IMR-90 (cell line): ENCODE data around the gene PES1. TPM values are rescaled to one million over a fixed set of nuclear protein-coding genes. Genes with fewer than 3 reads are reported as not detected.

Experiments
- ATAC-seq: fragments of 200-7000 bp; cut with Tn5 transposase; 2 replicates; pipeline ENCODE4 v1.9.1; 2020; ENCODE audit warnings: low read depth, mild to moderate bottlenecking, moderate library complexity
- BruUV-seq: library from RNA; stranded (reverse); fragments of 400-500 nt; replicated peaks from 2 replicates; lab custom pipeline; 2021; lab: Mats Ljungman, UMichigan
- CTCF ChIA-PET: fragments of 300-600 bp; formaldehyde crosslinking; extraction: SDS; loops from one replicate; lab custom pipeline; 2021; ENCODE audit warnings: antibody characterized with exemption; lab: Yijun Ruan, JAX
- POLR2A ChIA-PET: fragments of 300-600 bp; sonication (Branson Sonifier 250); formaldehyde crosslinking; loops from one replicate; lab custom pipeline; 2022; ENCODE audit warnings: antibody characterized with exemption; ENCODE audit not compliant: unreplicated experiment; lab: Charles Lee
- DNase-seq: peaks from one replicate; pipeline ENCODE4 v3.0.0; 2013
- H2AFZ ChIP-seq: replicated peaks from 2 replicates; pipeline ENCODE3; 2013; ENCODE audit warnings: low read length, mild to moderate bottlenecking; ENCODE audit not compliant: poor library complexity
- H2AK5ac ChIP-seq: 2 replicates; pipeline ENCODE4 v1.6.1; 2013; ENCODE audit warnings: low read depth, low read length, inconsistent platforms
- H2AK9ac ChIP-seq: replicated peaks from 2 replicates; pipeline ENCODE3; 2013; ENCODE audit warnings: mild to moderate bottlenecking, low read depth, low read length, moderate library complexity; ENCODE audit not compliant: poor library complexity
- H2BK120ac ChIP-seq: 2 replicates; pipeline ENCODE4 v1.6.1; 2013; ENCODE audit warnings: low read depth, low read length, inconsistent platforms
- H2BK15ac ChIP-seq: 3 replicates; pipeline ENCODE4 v1.6.1; 2013; ENCODE audit warnings: low read depth, low read length, inconsistent platforms
- H2BK20ac ChIP-seq: 2 replicates; pipeline ENCODE4 v1.6.1; 2013; ENCODE audit warnings: low read depth, mild to moderate bottlenecking, inconsistent platforms, low read length, moderate library complexity
- H2BK5ac ChIP-seq: 2 replicates; pipeline ENCODE4 v1.6.1; 2013; ENCODE audit warnings: mild to moderate bottlenecking, low read depth, low read length, inconsistent platforms; ENCODE audit not compliant: poor library complexity, severe bottlenecking
- H3K14ac ChIP-seq: replicated peaks from 2 replicates; pipeline ENCODE4 v1.6.1; 2013; ENCODE audit warnings: low read depth, low read length, inconsistent platforms
- H3K18ac ChIP-seq: 2 replicates; pipeline ENCODE4 v1.6.1; 2013; ENCODE audit warnings: low read depth, low read length, control low read depth
- H3K23ac ChIP-seq: 2 replicates; pipeline ENCODE4 v1.6.1; 2013; ENCODE audit warnings: low read depth, low read length, inconsistent platforms
- H3K27ac ChIP-seq: 2 replicates; pipeline ENCODE4 v1.5.1; 2013; ENCODE audit warnings: mild to moderate bottlenecking, control low read depth, low read length; ENCODE audit not compliant: insufficient read depth
- H3K27me3 ChIP-seq: 2 replicates; pipeline ENCODE4 v1.6.1; 2013; ENCODE audit warnings: low read length; ENCODE audit not compliant: control insufficient read depth, insufficient read depth
- H3K36me3 ChIP-seq: 2 replicates; pipeline ENCODE4 v1.6.1; 2013; ENCODE audit warnings: low read length, mixed read lengths; ENCODE audit not compliant: control insufficient read depth, insufficient read depth
- H3K4ac ChIP-seq: 2 replicates; pipeline ENCODE4 v1.6.1; 2013; ENCODE audit warnings: low read depth, low read length, inconsistent platforms
- H3K4me1 ChIP-seq: 2 replicates; pipeline ENCODE4 v1.6.1; 2013; ENCODE audit warnings: low read length, mixed read lengths; ENCODE audit not compliant: control insufficient read depth, insufficient read depth
- H3K4me2 ChIP-seq: 2 replicates; pipeline ENCODE4 v1.6.1; 2013; ENCODE audit warnings: low read depth, mild to moderate bottlenecking, control low read depth, low read length, moderate library complexity
- H3K4me3 ChIP-seq: 2 replicates; pipeline ENCODE4 v1.5.1; 2013; ENCODE audit warnings: low read depth, mild to moderate bottlenecking, control low read depth, low read length, moderate library complexity; ENCODE audit not compliant: insufficient read depth
- H3K56ac ChIP-seq: 2 replicates; pipeline ENCODE4 v1.6.1; 2013; ENCODE audit warnings: low read length, inconsistent platforms; ENCODE audit not compliant: insufficient read depth; ENCODE audit errors: extremely low read depth
- H3K79me1 ChIP-seq, 2 experiments: 2 replicates each; pipeline ENCODE4 v1.6.1; 2013; ENCODE audit warnings: low read length in 2 of 2, inconsistent platforms in 1 of 2, low read depth in 1 of 2
- H3K9ac ChIP-seq: 2 replicates; pipeline ENCODE4 v1.6.1; 2013; ENCODE audit warnings: low read depth, low read length, control low read depth
- H3K9me1 ChIP-seq: 2 replicates; pipeline ENCODE4 v1.6.1; 2013; ENCODE audit warnings: low read length, inconsistent platforms; ENCODE audit not compliant: insufficient read depth
- H3K9me3 ChIP-seq: 2 replicates; pipeline ENCODE4 v1.6.1; 2013; ENCODE audit warnings: low read length; ENCODE audit not compliant: control insufficient read depth, insufficient read depth
- H4K20me1 ChIP-seq: 2 replicates; pipeline ENCODE4 v1.6.1; 2013; ENCODE audit warnings: low read length, inconsistent platforms; ENCODE audit not compliant: insufficient read depth
- H4K5ac ChIP-seq: 2 replicates; pipeline ENCODE4 v1.6.1; 2013; ENCODE audit warnings: mild to moderate bottlenecking, low read depth, low read length, control low read depth
- H4K8ac ChIP-seq, 2 experiments: 2 replicates each; pipeline ENCODE4 v1.6.1; 2013; ENCODE audit warnings: low read depth in 2 of 2, low read length in 2 of 2, control low read depth in 1 of 2, inconsistent platforms in 1 of 2
- H4K91ac ChIP-seq: 2 replicates; pipeline ENCODE4 v1.6.1; 2013; ENCODE audit warnings: low read depth, low read length, inconsistent platforms; ENCODE audit not compliant: insufficient read depth
- BHLHE40 ChIP-seq: fragments of 150-350 bp; IDR thresholded peaks from 2 replicates; pipeline ENCODE4 v1.6.1; 2016; ENCODE audit warnings: mild to moderate bottlenecking, low read depth, low read length
- CEBPB ChIP-seq: IDR thresholded peaks from 2 replicates; pipeline ENCODE4 v1.6.1; 2012; ENCODE audit warnings: low read depth, low read length, improper control_type of control experiment
- CHD1 ChIP-seq: IDR thresholded peaks from 2 replicates; pipeline ENCODE4 v1.6.1; 2012; ENCODE audit warnings: low read depth, low read length, improper control_type of control experiment
- FOS ChIP-seq: fragments of 150-350 bp; IDR thresholded peaks from 2 replicates; pipeline ENCODE4 v1.6.1; 2016; ENCODE audit warnings: low read depth, low read length
- MAFK ChIP-seq: IDR thresholded peaks from 2 replicates; pipeline ENCODE4 v1.6.1; 2012; ENCODE audit warnings: low read depth, low read length, improper control_type of control experiment
- MAZ ChIP-seq: IDR thresholded peaks from 2 replicates; pipeline ENCODE4 v1.6.1; 2012; ENCODE audit warnings: low read depth, mild to moderate bottlenecking, low read length, improper control_type of control experiment, moderate library complexity, borderline replicate concordance
- MXI1 ChIP-seq: IDR thresholded peaks from 2 replicates; pipeline ENCODE4 v1.6.1; 2012; ENCODE audit warnings: low read depth, mild to moderate bottlenecking, low read length, moderate library complexity, borderline replicate concordance
- NFE2L2 ChIP-seq: fragments of 150-350 bp; IDR thresholded peaks from 2 replicates; pipeline ENCODE4 v1.6.1; 2016; ENCODE audit warnings: low read depth, mild to moderate bottlenecking, low read length
- POLR2A ChIP-seq: IDR thresholded peaks from 2 replicates; pipeline ENCODE4 v1.6.1; 2012; ENCODE audit warnings: mild to moderate bottlenecking, low read depth, low read length
- RAD21 ChIP-seq: IDR thresholded peaks from 2 replicates; pipeline ENCODE4 v1.6.1; 2012; ENCODE audit warnings: low read length, improper control_type of control experiment
- RCOR1 ChIP-seq: IDR thresholded peaks from 2 replicates; pipeline ENCODE4 v1.6.1; 2012; ENCODE audit warnings: mild to moderate bottlenecking, low read length, improper control_type of control experiment; ENCODE audit not compliant: insufficient replicate concordance
- RFX5 ChIP-seq: IDR thresholded peaks from 2 replicates; pipeline ENCODE4 v1.8.0; 2012; ENCODE audit warnings: low read depth, mild to moderate bottlenecking, low read length, moderate library complexity
- SMC3 ChIP-seq: fragments of 150-350 bp; IDR thresholded peaks from 2 replicates; pipeline ENCODE4 v1.6.1; 2016; ENCODE audit warnings: low read depth, mild to moderate bottlenecking, antibody characterized with exemption, low read length, moderate library complexity
- WGBS, 2 experiments: methylation state at CpG; one replicate each; pipeline versions ENCODE4 v1.1.5 to v1.1.7; 2013; ENCODE audit warnings: missing lambda C conversion rate in 2 of 2; ENCODE audit not compliant: insufficient read length in 1 of 2; ENCODE audit errors: extremely low coverage in 2 of 2; 5-methylcytosine and 5-hydroxymethylcytosine counted together
- dilution Hi-C: fragments of 300-500 bp; cut with HindIII; formaldehyde crosslinking; loops from one replicate; pipeline ENCODE4 v1.14.3; 2018; ENCODE audit warnings: low sequenced_read_pairs; ENCODE audit not compliant: unreplicated experiment
- in situ Hi-C: fragments of 300-500 bp; cut with MboI; formaldehyde crosslinking; loops from 3 replicates; pipeline ENCODE4 v1.14.3; 2019; ENCODE audit warnings: low sequenced_read_pairs, inconsistent platforms, mixed read lengths
- intact Hi-C: fragments of 100-400 bp; cut with micrococcal nuclease; formaldehyde crosslinking; loops from 2 replicates; pipeline ENCODE4 v1.10.0; 2022
- polyA plus RNA-seq, 3 experiments: library from polyadenylated mRNA; depleted of rRNA; stranded (reverse); fragments of >200 nt; gene quantifications; 2 replicates each; pipeline ENCODE4 v1.2.3, GENCODE V29; 2012; ENCODE audit warnings: low replicate concordance in 1 of 3
- total RNA-seq: library from RNA; depleted of rRNA; stranded (reverse); fragments of >200 nt; gene quantifications from 2 replicates; pipeline ENCODE4 v1.2.3, GENCODE V29; 2012
- TF ChIP-seq, protein P1 (sequence below): conservative IDR thresholded peaks from 2 replicates; pipeline ENCODE4 v1.5.1; 2012; ENCODE audit warnings: mild to moderate bottlenecking, low read depth, low read length, improper control_type of control experiment
- TF ChIP-seq, protein P2 (sequence below): fragments of 150-350 bp; IDR thresholded peaks from 2 replicates; pipeline ENCODE4 v1.6.1; 2017; ENCODE audit warnings: mild to moderate bottlenecking, antibody characterized with exemption, low read length, low read depth
- TF ChIP-seq, protein P3 (sequence below): fragments of 150-350 bp; IDR thresholded peaks from 2 replicates; pipeline ENCODE4 v1.6.1; 2016; ENCODE audit warnings: low read depth, mild to moderate bottlenecking, low read length, moderate library complexity, borderline replicate concordance

The PES1 gene
- total and polyA plus RNA-seq, 2 of the 4 experiments (the other 2 are of a cell fraction), result 120 to 142 TPM

DNA sequence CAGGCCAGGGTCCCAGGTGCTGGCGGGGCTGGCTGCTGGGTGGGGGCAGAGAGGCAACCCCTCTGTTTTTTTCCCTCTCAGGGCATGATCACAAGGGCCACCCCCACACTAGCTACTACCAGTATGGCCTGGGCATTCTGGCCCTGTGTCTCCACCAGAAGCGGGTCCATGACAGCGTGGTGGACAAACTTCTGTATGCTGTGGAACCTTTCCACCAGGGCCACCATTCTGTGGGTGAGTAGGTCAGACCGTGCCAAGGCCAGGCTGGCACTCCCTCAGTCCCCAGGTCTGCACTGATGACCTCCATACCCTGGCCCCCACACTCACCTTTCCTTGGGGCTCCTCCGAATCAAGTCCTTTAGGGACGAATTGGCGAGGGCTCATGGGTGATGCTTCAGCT lies 22.6 kb upstream of the PES1 start:
- Histone ChIP-seq H2AK5ac (no peak overlapping the region), H3K9ac (no peak overlapping the region), H3K36me3 (no peaks in the 10 kb centered on the region), H3K27ac (no peak overlapping the region), H3K9me1 (peaks cover 8% of the 10 kb centered on the region), H2BK5ac (no peak overlapping the region), H4K91ac (no peak overlapping the region), H3K79me1 (no peaks in the 10 kb centered on the region), H2BK120ac (no peak overlapping the region), H3K56ac (no peak overlapping the region), H2AFZ (no peak overlapping the region), H3K27me3 (no peaks in the 10 kb centered on the region), H3K4ac (no peak overlapping the region), H4K8ac (no peak overlapping the region), H4K5ac (no peak overlapping the region), H3K9me3 (no peaks in the 10 kb centered on the region), H3K18ac (no peak overlapping the region), H3K4me1 (peaks cover 5% of the 10 kb centered on the region; the same call in 1 of the 2 replicates), H2AK9ac (no peak overlapping the region), H3K23ac (no peak overlapping the region), H4K20me1 (no peaks in the 10 kb centered on the region), H2BK15ac (no peak overlapping the region), H3K14ac (no peak overlapping the region), H3K4me2 (no peak overlapping the region), H3K4me3 (no peak overlapping the region), H2BK20ac (no peak overlapping the region)
- dilution Hi-C loops, result no loop called here
- TF ChIP-seq CHD1 (no peak), RFX5 (no peak), POLR2A (no peak), BHLHE40 (no peak), SMC3 (no peak), NFE2L2 (no peak), CEBPB (no peak), FOS (no peak), MAZ (no peak), MXI1 (no peak), RCOR1 (no peak), MAFK (no peak), RAD21 (no peak)
- TF ChIP-seq, protein P1, sequence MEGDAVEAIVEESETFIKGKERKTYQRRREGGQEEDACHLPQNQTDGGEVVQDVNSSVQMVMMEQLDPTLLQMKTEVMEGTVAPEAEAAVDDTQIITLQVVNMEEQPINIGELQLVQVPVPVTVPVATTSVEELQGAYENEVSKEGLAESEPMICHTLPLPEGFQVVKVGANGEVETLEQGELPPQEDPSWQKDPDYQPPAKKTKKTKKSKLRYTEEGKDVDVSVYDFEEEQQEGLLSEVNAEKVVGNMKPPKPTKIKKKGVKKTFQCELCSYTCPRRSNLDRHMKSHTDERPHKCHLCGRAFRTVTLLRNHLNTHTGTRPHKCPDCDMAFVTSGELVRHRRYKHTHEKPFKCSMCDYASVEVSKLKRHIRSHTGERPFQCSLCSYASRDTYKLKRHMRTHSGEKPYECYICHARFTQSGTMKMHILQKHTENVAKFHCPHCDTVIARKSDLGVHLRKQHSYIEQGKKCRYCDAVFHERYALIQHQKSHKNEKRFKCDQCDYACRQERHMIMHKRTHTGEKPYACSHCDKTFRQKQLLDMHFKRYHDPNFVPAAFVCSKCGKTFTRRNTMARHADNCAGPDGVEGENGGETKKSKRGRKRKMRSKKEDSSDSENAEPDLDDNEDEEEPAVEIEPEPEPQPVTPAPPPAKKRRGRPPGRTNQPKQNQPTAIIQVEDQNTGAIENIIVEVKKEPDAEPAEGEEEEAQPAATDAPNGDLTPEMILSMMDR, result no peak
- TF ChIP-seq, protein P2, sequence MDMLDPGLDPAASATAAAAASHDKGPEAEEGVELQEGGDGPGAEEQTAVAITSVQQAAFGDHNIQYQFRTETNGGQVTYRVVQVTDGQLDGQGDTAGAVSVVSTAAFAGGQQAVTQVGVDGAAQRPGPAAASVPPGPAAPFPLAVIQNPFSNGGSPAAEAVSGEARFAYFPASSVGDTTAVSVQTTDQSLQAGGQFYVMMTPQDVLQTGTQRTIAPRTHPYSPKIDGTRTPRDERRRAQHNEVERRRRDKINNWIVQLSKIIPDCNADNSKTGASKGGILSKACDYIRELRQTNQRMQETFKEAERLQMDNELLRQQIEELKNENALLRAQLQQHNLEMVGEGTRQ, result no peak
- TF ChIP-seq, protein P3, sequence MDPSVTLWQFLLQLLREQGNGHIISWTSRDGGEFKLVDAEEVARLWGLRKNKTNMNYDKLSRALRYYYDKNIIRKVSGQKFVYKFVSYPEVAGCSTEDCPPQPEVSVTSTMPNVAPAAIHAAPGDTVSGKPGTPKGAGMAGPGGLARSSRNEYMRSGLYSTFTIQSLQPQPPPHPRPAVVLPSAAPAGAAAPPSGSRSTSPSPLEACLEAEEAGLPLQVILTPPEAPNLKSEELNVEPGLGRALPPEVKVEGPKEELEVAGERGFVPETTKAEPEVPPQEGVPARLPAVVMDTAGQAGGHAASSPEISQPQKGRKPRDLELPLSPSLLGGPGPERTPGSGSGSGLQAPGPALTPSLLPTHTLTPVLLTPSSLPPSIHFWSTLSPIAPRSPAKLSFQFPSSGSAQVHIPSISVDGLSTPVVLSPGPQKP, result no peak
- BruUV-seq, result no TSS peak
- ATAC-seq, result no peak
- ChIA-PET POLR2A (interaction anchor here (0.6 kb wide), 1 partner anchor 14 kb away, joined by 3 read pairs; no protein-coding TSS in a partner anchor), CTCF (no interaction called here)
- intact Hi-C loops, result no loop called here
- in situ Hi-C loops, result loop anchor here (10.0 kb wide), 1 partner anchor 291 kb away; no protein-coding TSS in a partner anchor
- WGBS, 2 experiments, result no CpG with 5 or more reads among the region's 7 CpGs
- no peak for DNase-seq
